ENCODE measurements around the gene RXRB. TPM values are rescaled to one million over a fixed set of nuclear protein-coding genes. Genes with fewer than 3 reads are reported as not detected.

RXRB gene
- total and polyA plus RNA-seq, 2 of the 8 experiments (the other 6 are each of a cell fraction or from before 2014, with no cell fraction given) = 13.0 to 18.1 TPM

DNA sequence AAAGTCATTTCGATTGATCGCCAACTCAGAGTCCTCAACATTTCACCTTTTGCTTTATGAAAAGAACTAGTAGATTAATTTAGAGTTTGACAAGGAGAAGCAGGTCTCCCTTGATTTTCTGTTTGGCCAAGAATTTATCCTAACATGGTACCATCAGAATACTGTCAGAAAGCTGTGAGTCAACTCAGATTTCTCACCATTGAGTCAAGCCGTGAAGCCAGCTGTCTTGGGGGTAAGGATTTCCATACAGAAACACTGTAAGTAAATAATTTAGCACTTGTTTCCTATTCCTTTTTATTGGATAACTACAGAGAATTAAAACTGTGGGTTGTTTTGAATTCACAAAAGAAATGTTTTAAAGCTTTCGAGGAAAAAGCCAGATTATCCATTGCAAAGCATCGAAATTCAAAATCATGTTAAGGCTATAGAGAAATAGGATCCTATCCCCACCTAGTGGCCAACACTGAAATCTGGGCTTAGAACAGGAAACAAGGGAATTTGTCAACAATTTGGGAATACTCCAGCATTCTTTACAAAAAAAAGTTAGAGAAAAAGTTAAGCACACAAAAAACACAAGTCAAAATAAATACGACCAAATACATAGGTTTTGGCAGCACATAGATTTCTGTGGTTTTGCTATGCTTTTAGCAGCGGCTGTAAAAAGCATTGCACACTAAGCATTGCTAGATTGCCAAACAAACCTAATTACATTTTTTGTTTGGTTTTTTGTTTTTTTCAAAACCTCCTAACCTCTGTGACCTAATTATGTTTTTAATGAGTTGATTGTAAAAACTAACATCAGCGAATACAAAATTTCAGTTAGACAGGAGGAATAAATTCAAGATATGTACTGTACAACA is 52.4 kb downstream of the RXRB start:
- H3K79me1 ChIP-seq (ENCODE audit: low read depth, low read length) = no peaks in the 10 kb centered on the region
- H3K9ac ChIP-seq (replicated peaks in 1 of 4; ENCODE audit: extremely low read depth in 1 of 4, low read depth in 3 of 4, low read length in 3 of 4) = no peak overlapping the region
- H3K14ac ChIP-seq (ENCODE audit: insufficient read length) = no peak overlapping the region
- no peak overlapping the region for H2BK15ac ChIP-seq (ENCODE audit: low read length)
- H4K20me1 ChIP-seq (replicated peaks in 1 of 2; ENCODE audit: control insufficient read depth in 1 of 2, insufficient read depth in 2 of 2, low read length in 2 of 2) = no peaks in the 10 kb centered on the region
- H3K4me1 ChIP-seq (replicated peaks in 1 of 4; ENCODE audit: control insufficient read depth in 3 of 4, insufficient read depth in 4 of 4, low read length in 3 of 4) = peaks cover 0 to 2% (median 0%) of the 10 kb centered on the region in 4 experiments; a peak in 1 of 7 replicates
- no peaks in the 10 kb centered on the region; the same call in 1 of the 2 replicates for H3K23me2 ChIP-seq (ENCODE audit: low read depth, low read length)
- no peak overlapping the region for H4K91ac ChIP-seq (replicated peaks; ENCODE audit: insufficient read length, low read length)
- no peak overlapping the region for H3K56ac ChIP-seq (replicated peaks; ENCODE audit: insufficient read length, low read depth, low read length)
- no peak overlapping the region for H3K4me2 ChIP-seq (ENCODE audit: insufficient read depth in 1 of 2, low read depth in 2 of 2, low read length in 2 of 2)
- no peaks in the 10 kb centered on the region for H3K27me3 ChIP-seq (replicated peaks in 1 of 4; ENCODE audit: control insufficient read depth in 3 of 4, extremely low read depth in 1 of 4, insufficient read depth in 3 of 4, low read length in 3 of 4)
- H2BK12ac ChIP-seq (ENCODE audit: low read depth, low read length) = no peak overlapping the region
- no peak overlapping the region for H3K4ac ChIP-seq (replicated peaks; ENCODE audit: insufficient read length, low read depth, low read length)
- 51% methylated on average over 8 of the region's 8 CpGs; no CpG with 5 or more reads in 1 of the 2 experiments for WGBS, 2 experiments (ENCODE audit: extremely low coverage in 1 of 2, insufficient coverage in 1 of 2, insufficient read length in 1 of 2, insufficient replicate concordance in 2 of 2, low coverage in 1 of 2, low lambda C conversion rate in 2 of 2, missing lambda C conversion rate in 1 of 2)
- H2AFZ ChIP-seq (ENCODE audit: low read length) = no peak overlapping the region
- CTCF ChIA-PET (ENCODE audit: partially characterized antibody) = interaction anchor here (0.6 to 7.7 kb wide), 27 partner anchors 9 to 164 kb away, joined by 3 to 69 read pairs (median 5); partner anchors contain the start of gene HLA-DPB1
- POLR2A ChIA-PET (ENCODE audit: partially characterized antibody) = interaction anchor here (0.7 to 3.6 kb wide), 5 partner anchors 11 to 115 kb away, joined by 3 to 13 read pairs (median 3); no protein-coding TSS in a partner anchor
- no peak overlapping the region for H2AK5ac ChIP-seq (ENCODE audit: low read depth, low read length)
- H3K23ac ChIP-seq (ENCODE audit: insufficient read length) = no peak overlapping the region
- no peaks in the 10 kb centered on the region for H3K79me2 ChIP-seq (ENCODE audit: control insufficient read depth in 1 of 2, insufficient read depth in 2 of 2, low read length in 2 of 2)
- no peak overlapping the region for H4K8ac ChIP-seq (ENCODE audit: extremely low read depth, insufficient read depth, low read length)
- no peak overlapping the region for H3K27ac ChIP-seq (ENCODE audit: low read depth, low read length)
- H2BK120ac ChIP-seq (replicated peaks; ENCODE audit: low read depth, low read length) = no peak overlapping the region
- H3K18ac ChIP-seq (ENCODE audit: extremely low read depth, low read length) = no peak overlapping the region
- TF ChIP-seq, protein P1, sequence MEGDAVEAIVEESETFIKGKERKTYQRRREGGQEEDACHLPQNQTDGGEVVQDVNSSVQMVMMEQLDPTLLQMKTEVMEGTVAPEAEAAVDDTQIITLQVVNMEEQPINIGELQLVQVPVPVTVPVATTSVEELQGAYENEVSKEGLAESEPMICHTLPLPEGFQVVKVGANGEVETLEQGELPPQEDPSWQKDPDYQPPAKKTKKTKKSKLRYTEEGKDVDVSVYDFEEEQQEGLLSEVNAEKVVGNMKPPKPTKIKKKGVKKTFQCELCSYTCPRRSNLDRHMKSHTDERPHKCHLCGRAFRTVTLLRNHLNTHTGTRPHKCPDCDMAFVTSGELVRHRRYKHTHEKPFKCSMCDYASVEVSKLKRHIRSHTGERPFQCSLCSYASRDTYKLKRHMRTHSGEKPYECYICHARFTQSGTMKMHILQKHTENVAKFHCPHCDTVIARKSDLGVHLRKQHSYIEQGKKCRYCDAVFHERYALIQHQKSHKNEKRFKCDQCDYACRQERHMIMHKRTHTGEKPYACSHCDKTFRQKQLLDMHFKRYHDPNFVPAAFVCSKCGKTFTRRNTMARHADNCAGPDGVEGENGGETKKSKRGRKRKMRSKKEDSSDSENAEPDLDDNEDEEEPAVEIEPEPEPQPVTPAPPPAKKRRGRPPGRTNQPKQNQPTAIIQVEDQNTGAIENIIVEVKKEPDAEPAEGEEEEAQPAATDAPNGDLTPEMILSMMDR (IDR thresholded peaks at IDR 0.05; ENCODE audit: control extremely low read depth in 1 of 3, insufficient read depth in 1 of 3, low read depth in 1 of 3, low read length in 3 of 3) = peak in 2 of 3 experiments; percentile 61 to 72; a peak in 3 of 4 replicates
- TF ChIP-seq CHD1 (IDR thresholded peaks at IDR 0.05; ENCODE audit: low read depth, low read length) (no peak), SUZ12 (IDR thresholded peaks at IDR 0.05; ENCODE audit: low read length) (no peak), RAD21 (IDR thresholded peaks at IDR 0.05 in 1 of 2, conservative IDR thresholded peaks at IDR 0.05 in 1 of 2; ENCODE audit: low read depth in 2 of 2, low read length in 2 of 2) (peak; percentile 75 to 80)
- H4K5ac ChIP-seq (ENCODE audit: insufficient read length, low read depth, low read length) = no peak overlapping the region
- H2BK20ac ChIP-seq (ENCODE audit: low read length) = no peak overlapping the region
- no peak overlapping the region for H2BK5ac ChIP-seq (ENCODE audit: low read depth, low read length)
- DNase-seq (ENCODE audit: low read depth in 1 of 2, low spot score in 2 of 2) (no peak), FAIRE-seq (peak; percentile 92)
- H3K9me3 ChIP-seq (ENCODE audit: insufficient read depth in 2 of 2, low read depth in 1 of 2, low read length in 1 of 2) = peaks cover 3 to 7% of the 10 kb centered on the region in 2 experiments; a peak in 3 of 4 replicates
- H3K4me3 ChIP-seq (ENCODE audit: extremely low read depth in 1 of 4, insufficient read depth in 2 of 4, low read depth in 3 of 4, low read length in 4 of 4) = no peak overlapping the region
- no peaks in the 10 kb centered on the region for H3K36me3 ChIP-seq (ENCODE audit: control insufficient read depth in 2 of 4, insufficient read depth in 4 of 4, low read length in 3 of 4)

All from H1 (cell line).